Subcutaneous adipose tissue (tissue), 4 donors: ENCODE measurements around the gene CHGA. TPM values are rescaled to one million over a fixed set of nuclear protein-coding genes. Genes with fewer than 3 reads are reported as not detected.

Source experiments
- total RNA-seq, 4 donors: library from RNA; depleted of rRNA; stranded (reverse); fragments of >200 nt; gene quantifications; one replicate each; pipeline ENCODE4 v1.1.0, GENCODE V29; 2016
- TF ChIP-seq, protein P1 (sequence below): fragments of 450-650 bp; IDR thresholded peaks from one replicate; pipeline ENCODE4 v1.5.1; 2016; ENCODE audit warnings: low read depth, mild to moderate bottlenecking, control low read depth, antibody characterized with exemption, moderate library complexity

Gene CHGA
- total RNA-seq, 4 donors from 2014 or later, result 0.34 TPM; not detected in 3

- TF ChIP-seq, protein P1, sequence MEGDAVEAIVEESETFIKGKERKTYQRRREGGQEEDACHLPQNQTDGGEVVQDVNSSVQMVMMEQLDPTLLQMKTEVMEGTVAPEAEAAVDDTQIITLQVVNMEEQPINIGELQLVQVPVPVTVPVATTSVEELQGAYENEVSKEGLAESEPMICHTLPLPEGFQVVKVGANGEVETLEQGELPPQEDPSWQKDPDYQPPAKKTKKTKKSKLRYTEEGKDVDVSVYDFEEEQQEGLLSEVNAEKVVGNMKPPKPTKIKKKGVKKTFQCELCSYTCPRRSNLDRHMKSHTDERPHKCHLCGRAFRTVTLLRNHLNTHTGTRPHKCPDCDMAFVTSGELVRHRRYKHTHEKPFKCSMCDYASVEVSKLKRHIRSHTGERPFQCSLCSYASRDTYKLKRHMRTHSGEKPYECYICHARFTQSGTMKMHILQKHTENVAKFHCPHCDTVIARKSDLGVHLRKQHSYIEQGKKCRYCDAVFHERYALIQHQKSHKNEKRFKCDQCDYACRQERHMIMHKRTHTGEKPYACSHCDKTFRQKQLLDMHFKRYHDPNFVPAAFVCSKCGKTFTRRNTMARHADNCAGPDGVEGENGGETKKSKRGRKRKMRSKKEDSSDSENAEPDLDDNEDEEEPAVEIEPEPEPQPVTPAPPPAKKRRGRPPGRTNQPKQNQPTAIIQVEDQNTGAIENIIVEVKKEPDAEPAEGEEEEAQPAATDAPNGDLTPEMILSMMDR, result no peak
Measured at GRCh38 chr14:92895352-92895878, 27.5 kb upstream of the CHGA start.

GRCh38 chr14:92897922-92898565, 24.9 kb upstream of the CHGA start:
- TF ChIP-seq, protein P1, result no peak

DNA sequence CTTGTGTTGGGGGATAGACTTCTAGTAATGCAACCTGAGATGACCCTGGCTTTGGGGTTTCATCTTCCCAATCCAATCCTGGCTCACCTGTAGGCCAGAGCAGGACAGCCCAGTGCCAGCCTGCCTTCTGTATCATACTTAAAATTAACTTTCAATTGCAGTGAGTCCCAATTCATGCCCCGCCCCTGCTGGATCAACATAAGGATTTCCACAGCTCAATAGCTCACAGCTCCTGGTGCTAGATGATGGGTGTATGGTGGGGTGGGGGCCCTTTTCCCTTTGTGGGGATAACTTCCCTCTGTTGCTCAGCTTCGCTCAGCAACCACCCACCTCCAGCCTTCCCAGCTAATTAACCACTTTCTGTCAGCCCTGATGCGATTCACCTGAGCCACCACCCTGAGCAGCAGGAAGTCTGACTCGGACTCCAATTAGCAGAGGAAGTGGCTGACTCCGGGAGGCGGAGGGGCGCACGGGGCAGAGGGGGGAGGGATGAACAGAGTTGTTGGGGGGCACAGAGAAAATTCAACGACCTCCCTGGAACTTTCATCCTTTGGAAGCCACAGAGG, 24.3 kb upstream of the CHGA start:
- TF ChIP-seq, protein P1, result no peak

DNA sequence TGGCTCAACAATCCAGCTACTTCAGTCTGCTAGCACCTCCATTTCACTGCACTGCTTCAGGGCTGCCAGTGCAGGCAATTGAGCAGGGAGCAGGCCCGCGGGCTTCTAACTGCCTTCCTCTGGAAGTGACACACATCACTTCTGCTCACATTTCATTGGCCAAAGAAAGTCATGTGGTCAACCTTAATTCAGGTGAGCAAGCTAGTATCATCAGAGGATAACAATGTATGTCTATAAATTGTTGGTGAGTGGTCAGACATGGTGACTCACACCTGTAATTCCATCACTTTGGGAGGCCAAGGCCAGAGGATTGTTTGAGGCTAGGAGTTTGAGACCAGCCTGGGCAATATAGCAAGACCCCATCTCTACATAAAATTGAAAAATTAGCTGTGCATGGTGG, 22.3 kb upstream of the CHGA start:
- TF ChIP-seq, protein P1, result no peak

- TF ChIP-seq, protein P1, result no peak
Measured at GRCh38 chr14:92902191-92902590, 20.8 kb upstream of the CHGA start.

DNA sequence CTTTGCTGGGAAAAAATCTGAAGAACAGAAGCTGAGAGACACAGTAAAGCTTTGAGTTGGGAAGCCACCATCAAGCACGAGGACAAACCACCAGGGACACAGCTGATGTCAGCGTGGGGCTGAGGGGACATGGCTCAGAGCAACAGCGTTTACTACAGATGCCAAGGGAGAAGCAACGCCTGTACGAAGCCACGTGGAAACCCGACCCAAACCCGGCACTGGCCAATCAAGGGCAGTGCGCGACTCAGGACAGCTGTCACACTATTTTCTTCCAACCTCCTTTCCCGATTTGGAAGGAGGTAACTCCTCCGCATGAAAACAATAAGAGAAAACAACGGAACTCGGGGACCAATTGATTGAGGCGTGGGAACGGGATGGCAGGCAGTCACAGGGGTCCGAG, 20.2 kb upstream of the CHGA start:
- TF ChIP-seq, protein P1, result no peak

GRCh38 chr14:92903359-92903758, 19.6 kb upstream of the CHGA start:
- TF ChIP-seq, protein P1, result no peak
